ACC112 (cell line): ENCODE results near the gene GORASP2.

Source experiments
- H2AFZ ChIP-seq: fragments of 200-600 bp; sonication (generic); one replicate; pipeline ENCODE4 v1.6.0; 2017; ENCODE audit warnings: antibody characterized with exemption, low read length; ENCODE audit not compliant: unreplicated experiment
- H3K27ac ChIP-seq: fragments of 200-600 bp; sonication (generic); 2 replicates; pipeline ENCODE4 v1.5.1; 2014; ENCODE audit warnings: low read depth, mild to moderate bottlenecking, antibody characterized with exemption, low read length, moderate library complexity
- H3K27me3 ChIP-seq: fragments of 200-600 bp; sonication (generic); 2 replicates; pipeline ENCODE4 v1.6.1; 2014; ENCODE audit warnings: mild to moderate bottlenecking, antibody characterized with exemption, low read length, moderate library complexity, mixed read lengths; ENCODE audit not compliant: insufficient read depth
- H3K36me3 ChIP-seq: fragments of 200-600 bp; sonication (generic); 2 replicates; pipeline ENCODE4 v1.6.1; 2016; ENCODE audit warnings: mild to moderate bottlenecking, antibody characterized with exemption, low read length, moderate library complexity, mixed read lengths; ENCODE audit not compliant: insufficient read depth
- H3K4me1 ChIP-seq: fragments of 200-600 bp; sonication (generic); one replicate; pipeline ENCODE4 v1.6.1; 2016; ENCODE audit warnings: low read length, mixed read lengths; ENCODE audit not compliant: insufficient read depth, unreplicated experiment, control insufficient read depth
- H3K4me3 ChIP-seq: fragments of 200-600 bp; sonication (generic); 2 replicates; pipeline ENCODE4 v1.5.1; 2014; ENCODE audit warnings: mild to moderate bottlenecking, low read depth, low read length
- H3K79me2 ChIP-seq: fragments of 200-600 bp; sonication (generic); one replicate; pipeline ENCODE4 v1.6.0; 2016; ENCODE audit warnings: low read length; ENCODE audit not compliant: control insufficient read depth, unreplicated experiment, insufficient read depth

The GORASP2 gene

GRCh38 chr2:171004363-171004762 lies 75.3 kb downstream of the GORASP2 start:
- no peaks in the 10 kb centered on the region for H3K79me2 ChIP-seq
- no peak overlapping the region for H2AFZ ChIP-seq
- no peak overlapping the region for H3K4me3 ChIP-seq
- H3K36me3 ChIP-seq = peaks cover 34% of the 10 kb centered on the region
- H3K4me1 ChIP-seq = no peaks in the 10 kb centered on the region
- no peaks in the 10 kb centered on the region for H3K27me3 ChIP-seq
- H3K27ac ChIP-seq = no peak overlapping the region

GRCh38 chr2:171004833-171005232 lies 75.8 kb downstream of the GORASP2 start:
- H3K27me3 ChIP-seq = no peaks in the 10 kb centered on the region
- H3K4me3 ChIP-seq = no peak overlapping the region
- no peak overlapping the region for H2AFZ ChIP-seq
- H3K79me2 ChIP-seq = no peaks in the 10 kb centered on the region
- H3K27ac ChIP-seq = no peak overlapping the region
- H3K4me1 ChIP-seq = no peaks in the 10 kb centered on the region
- H3K36me3 ChIP-seq = peaks cover 34% of the 10 kb centered on the region

GRCh38 chr2:171008550-171009205 lies 79.6 kb downstream of the GORASP2 start:
- H3K27me3 ChIP-seq = no peaks in the 10 kb centered on the region
- no peaks in the 10 kb centered on the region for H3K4me1 ChIP-seq
- H3K36me3 ChIP-seq = peaks cover 31% of the 10 kb centered on the region
- H3K27ac ChIP-seq = no peak overlapping the region
- H2AFZ ChIP-seq = no peak overlapping the region
- H3K4me3 ChIP-seq = no peak overlapping the region
- H3K79me2 ChIP-seq = no peaks in the 10 kb centered on the region

- no peaks in the 10 kb centered on the region for H3K27me3 ChIP-seq
- H3K4me1 ChIP-seq = no peaks in the 10 kb centered on the region
- H3K79me2 ChIP-seq = no peaks in the 10 kb centered on the region
- no peak overlapping the region for H3K27ac ChIP-seq
- H3K36me3 ChIP-seq = peaks cover 32% of the 10 kb centered on the region
- no peak overlapping the region for H3K4me3 ChIP-seq
- H2AFZ ChIP-seq = no peak overlapping the region
Observed at GRCh38 chr2:171009386-171009785, 80.3 kb downstream of the GORASP2 start.

GRCh38 chr2:171013851-171014250 lies 84.8 kb downstream of the GORASP2 start:
- H3K27ac ChIP-seq = no peak overlapping the region
- H3K27me3 ChIP-seq = no peaks in the 10 kb centered on the region
- no peaks in the 10 kb centered on the region for H3K4me1 ChIP-seq
- H2AFZ ChIP-seq = no peak overlapping the region
- no peak overlapping the region for H3K4me3 ChIP-seq
- peaks cover 17% of the 10 kb centered on the region for H3K36me3 ChIP-seq
- no peaks in the 10 kb centered on the region for H3K79me2 ChIP-seq

GRCh38 chr2:171016125-171016524 lies 87.1 kb downstream of the GORASP2 start:
- H3K27ac ChIP-seq = no peak overlapping the region
- no peaks in the 10 kb centered on the region for H3K79me2 ChIP-seq
- no peak overlapping the region for H3K4me3 ChIP-seq
- no peaks in the 10 kb centered on the region for H3K27me3 ChIP-seq
- peaks cover 17% of the 10 kb centered on the region for H3K36me3 ChIP-seq
- H3K4me1 ChIP-seq = peaks cover 4% of the 10 kb centered on the region
- H2AFZ ChIP-seq = no peak overlapping the region
